NCI-H2196 (cell line): ENCODE measurements around the gene RASGRP2.

Experiments used
- DNase-seq: peaks from one replicate; lab custom pipeline; 2025; ENCODE audit not compliant: unreplicated experiment; lab: John Stamatoyannopoulos, UW

The RASGRP2 gene

GRCh38 chr11:64771861-64772260, 27.9 kb upstream of the RASGRP2 start:
- DNase-seq, result no peak

- DNase-seq, result no peak
These were observed 26.2 kb upstream of the RASGRP2 start for GRCh38 chr11:64770120-64770519.

- no peak for DNase-seq
These were observed 25.3 kb upstream of the RASGRP2 start for GRCh38 chr11:64769283-64769682.

GRCh38 chr11:64768300-64768694, 24.4 kb upstream of the RASGRP2 start:
- DNase-seq, result no peak

GRCh38 chr11:64767344-64768299, 23.7 kb upstream of the RASGRP2 start:
- DNase-seq, result peak; percentile 83

GRCh38 chr11:64766881-64767280, 22.9 kb upstream of the RASGRP2 start:
- DNase-seq, result no peak

GRCh38 chr11:64765851-64766665, 22.1 kb upstream of the RASGRP2 start:
- DNase-seq, result no peak

GRCh38 chr11:64765291-64765850, 21.4 kb upstream of the RASGRP2 start:
- no peak for DNase-seq

GRCh38 chr11:64764753-64765152, 20.8 kb upstream of the RASGRP2 start:
- no peak for DNase-seq

GRCh38 chr11:64764040-64764611, 20.2 kb upstream of the RASGRP2 start:
- DNase-seq, result no peak

GRCh38 chr11:64763526-64764039, 19.6 kb upstream of the RASGRP2 start:
- no peak for DNase-seq

- peak; percentile 20 for DNase-seq
These were observed 19.0 kb upstream of the RASGRP2 start for GRCh38 chr11:64762674-64763525.

GRCh38 chr11:64762277-64762673, 18.3 kb upstream of the RASGRP2 start:
- DNase-seq, result no peak

- DNase-seq, result no peak
These were observed 16.9 kb upstream of the RASGRP2 start for GRCh38 chr11:64760759-64761420.

GRCh38 chr11:64759722-64760719, 16.1 kb upstream of the RASGRP2 start, which contains the start of gene PYGM:
PYGM (minus strand) TSS chr11:64759974; CDS start chr11:64759898, 76 bp downstream.
- DNase-seq, result no peak

GRCh38 chr11:64759131-64759721, 15.3 kb upstream of the RASGRP2 start:
- no peak for DNase-seq

- DNase-seq, result no peak
These were observed 14.6 kb upstream of the RASGRP2 start for GRCh38 chr11:64758330-64759079.
